ENCODE measurements around the gene GAL3ST1. TPM values are rescaled to one million over a fixed set of nuclear protein-coding genes. Genes with fewer than 3 reads are reported as not detected.

GAL3ST1 gene
- total RNA-seq, 1 experiment from 2014 or later, result 8.9 TPM

DNA sequence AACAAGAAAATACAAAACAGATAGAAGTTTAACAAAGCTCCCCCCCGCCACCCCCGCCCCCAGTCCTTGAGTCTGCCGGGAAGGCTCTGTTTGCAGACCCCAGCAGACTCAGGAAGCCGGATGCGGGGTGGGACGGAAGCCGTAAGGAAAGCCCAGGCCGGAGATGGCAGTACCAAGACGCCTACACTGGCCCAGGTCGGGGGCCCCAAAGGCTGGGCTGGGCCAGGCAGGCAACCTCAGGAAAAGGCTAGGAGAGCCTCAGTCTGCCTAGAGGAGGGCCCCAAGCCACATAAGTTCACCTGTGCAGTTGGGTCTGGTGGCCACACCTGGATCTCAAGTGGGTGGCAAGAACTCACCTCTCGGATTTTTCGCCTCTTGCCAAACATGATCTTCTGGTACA is 4.0 kb upstream of the GAL3ST1 start:
- no peaks in the 10 kb centered on the region for H3K27me3 ChIP-seq (replicated peaks; ENCODE audit: control insufficient read depth, insufficient read depth, low read length)
- H3K36me3 ChIP-seq (ENCODE audit: control insufficient read depth, insufficient read depth, low read length), result peaks cover 4% of the 10 kb centered on the region
- no peak overlapping the region for H3K27ac Mint-ChIP-seq (ENCODE audit: unreplicated experiment)
- no peak overlapping the region for H3K4me3 ChIP-seq (ENCODE audit: low read depth, low read length)
- ChIA-PET CTCF (no interaction called here), POLR2A (no interaction called here)
- no peaks in the 10 kb centered on the region for H3K9me3 Mint-ChIP-seq (ENCODE audit: unreplicated experiment)
- BruUV-seq (replicated peaks), result no TSS peak
- H3K27me3 Mint-ChIP-seq (ENCODE audit: insufficient read depth, unreplicated experiment), result no peaks in the 10 kb centered on the region
- H3K36me3 Mint-ChIP-seq (ENCODE audit: insufficient read depth, unreplicated experiment), result peaks cover 60% of the 10 kb centered on the region
- H3K9me3 ChIP-seq, result no peaks in the 10 kb centered on the region
- peaks cover 13% of the 10 kb centered on the region for H3K4me1 ChIP-seq
- H3K4me1 Mint-ChIP-seq (ENCODE audit: low read depth, unreplicated experiment), result peaks cover 6% of the 10 kb centered on the region
- intact Hi-C loops (cut with micrococcal nuclease; ENCODE audit: unreplicated experiment), result no loop called here
- DNase-seq, result no peak
- no peak overlapping the region for H3K4me3 Mint-ChIP-seq (ENCODE audit: unreplicated experiment)
- TF ChIP-seq CTCF (IDR thresholded peaks at IDR 0.05; ENCODE audit: insufficient read depth in 1 of 2, low read depth in 1 of 2, low read length in 1 of 2, severe bottlenecking in 1 of 2, unreplicated experiment in 1 of 2), result no peak

DNA sequence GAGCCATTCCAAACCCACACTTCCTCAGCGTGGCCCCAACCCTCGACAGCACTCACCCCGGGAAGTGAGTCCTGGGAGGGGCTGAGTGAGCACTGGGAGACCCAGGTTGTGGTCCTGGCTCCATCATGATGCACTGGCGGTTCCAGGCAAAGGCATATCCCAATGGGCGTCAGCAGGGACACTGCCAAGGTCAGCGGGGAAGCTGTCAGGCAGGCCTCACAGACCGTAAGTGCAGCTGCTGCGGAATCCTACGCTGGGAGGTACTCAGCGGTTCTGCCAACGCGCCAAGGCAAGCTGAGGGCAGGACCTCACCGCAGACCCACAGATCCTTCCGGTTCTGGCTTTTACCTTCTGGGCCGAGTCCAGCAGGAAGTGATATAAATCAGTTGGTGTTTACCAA is 1.4 kb upstream of the GAL3ST1 start:
- Histone ChIP-seq H3K9me3 (no peaks in the 10 kb centered on the region), H3K36me3 (ENCODE audit: control insufficient read depth, insufficient read depth, low read length) (peaks cover 4% of the 10 kb centered on the region), H3K27me3 (replicated peaks; ENCODE audit: control insufficient read depth, insufficient read depth, low read length) (no peaks in the 10 kb centered on the region), H3K4me1 (peaks cover 31% of the 10 kb centered on the region), H3K4me3 (ENCODE audit: low read depth, low read length) (no peak overlapping the region)
- no peak for DNase-seq
- TF ChIP-seq CTCF (IDR thresholded peaks at IDR 0.05; ENCODE audit: insufficient read depth in 1 of 2, low read depth in 1 of 2, low read length in 1 of 2, severe bottlenecking in 1 of 2, unreplicated experiment in 1 of 2), result no peak
- no peak overlapping the region for H3K4me3 Mint-ChIP-seq (ENCODE audit: unreplicated experiment)
- H3K9me3 Mint-ChIP-seq (ENCODE audit: unreplicated experiment), result no peaks in the 10 kb centered on the region
- no peaks in the 10 kb centered on the region for H3K27me3 Mint-ChIP-seq (ENCODE audit: insufficient read depth, unreplicated experiment)
- peaks cover 19% of the 10 kb centered on the region for H3K4me1 Mint-ChIP-seq (ENCODE audit: low read depth, unreplicated experiment)
- H3K36me3 Mint-ChIP-seq (ENCODE audit: insufficient read depth, unreplicated experiment), result peaks cover 41% of the 10 kb centered on the region
- POLR2A ChIA-PET, result no interaction called here
- intact Hi-C loops (cut with micrococcal nuclease; ENCODE audit: unreplicated experiment), result no loop called here
- CTCF ChIA-PET, result no interaction called here
- H3K27ac Mint-ChIP-seq (ENCODE audit: unreplicated experiment), result no peak overlapping the region
- no TSS peak for BruUV-seq (replicated peaks)

DNA sequence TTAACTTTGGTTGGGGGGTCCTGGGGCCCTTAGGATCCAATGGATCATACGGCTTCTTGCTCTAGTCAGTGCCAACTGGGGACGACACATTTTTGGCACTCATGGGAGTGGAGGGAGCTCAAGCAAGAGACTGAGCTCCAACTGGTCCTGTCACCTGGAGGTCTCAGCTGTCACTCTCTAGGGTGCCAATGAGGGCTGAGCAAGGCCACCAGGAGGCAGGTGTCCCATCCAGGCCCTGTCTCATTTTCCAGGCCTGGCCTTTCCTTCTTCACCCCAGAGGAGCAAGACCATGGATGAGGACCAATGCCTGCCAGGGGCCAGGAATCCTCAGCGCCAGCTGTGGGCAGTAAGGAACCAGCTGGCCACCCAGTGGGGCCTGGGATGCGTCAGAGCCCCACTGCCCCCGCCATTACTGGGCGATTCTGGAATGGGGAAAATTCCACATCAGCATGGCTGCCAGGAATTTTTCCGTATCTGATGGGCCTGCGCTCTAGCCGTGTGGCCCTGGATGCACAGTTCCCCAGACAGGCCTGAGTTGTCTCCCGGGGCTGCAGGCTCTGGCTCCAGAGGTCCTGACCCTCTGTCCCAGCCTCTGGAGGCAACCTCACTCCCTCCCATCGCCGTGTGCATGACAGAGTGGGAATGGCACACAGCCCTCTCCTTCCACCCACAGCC is 669 bp upstream of the GAL3ST1 start:
- POLR2A ChIA-PET, result interaction anchor here (0.6 kb wide), 1 partner anchor 32 kb away, joined by 6 read pairs; the partner anchor contains the start of gene TCN2
- Histone ChIP-seq H3K9me3 (no peaks in the 10 kb centered on the region), H3K4me3 (ENCODE audit: low read depth, low read length) (peak overlapping the region; percentile 44), H3K36me3 (ENCODE audit: control insufficient read depth, insufficient read depth, low read length) (peaks cover 4% of the 10 kb centered on the region), H3K4me1 (peaks cover 31% of the 10 kb centered on the region), H3K27me3 (replicated peaks; ENCODE audit: control insufficient read depth, insufficient read depth, low read length) (no peaks in the 10 kb centered on the region)
- TF ChIP-seq CTCF (IDR thresholded peaks at IDR 0.05; ENCODE audit: insufficient read depth in 1 of 2, low read depth in 1 of 2, low read length in 1 of 2, severe bottlenecking in 1 of 2, unreplicated experiment in 1 of 2), result peak in 1 of 2 experiments; percentile 41
- Mint-ChIP-seq H3K4me1 (ENCODE audit: low read depth, unreplicated experiment) (peaks cover 19% of the 10 kb centered on the region), H3K27me3 (ENCODE audit: insufficient read depth, unreplicated experiment) (no peaks in the 10 kb centered on the region), H3K36me3 (ENCODE audit: insufficient read depth, unreplicated experiment) (peaks cover 34% of the 10 kb centered on the region), H3K9me3 (ENCODE audit: unreplicated experiment) (no peaks in the 10 kb centered on the region), H3K27ac (ENCODE audit: unreplicated experiment) (no peak overlapping the region), H3K4me3 (ENCODE audit: unreplicated experiment) (peak overlapping the region; percentile 69)
- peak in 1 of 2 experiments; percentile 43 for DNase-seq
- intact Hi-C loops (cut with micrococcal nuclease; ENCODE audit: unreplicated experiment), result loop anchor here (1.0 kb wide), 1 partner anchor 17 kb away; no protein-coding TSS in a partner anchor
- CTCF ChIA-PET, result interaction anchor here (1.0 to 1.9 kb wide), 2 partner anchors 16 to 27 kb away, joined by 3 to 7 read pairs; no protein-coding TSS in a partner anchor
- no TSS peak for BruUV-seq (replicated peaks)
